Right renal cortex interstitium (tissue), 3 donors: ENCODE data around the gene CLDN14. TPM values are rescaled to one million over a fixed set of nuclear protein-coding genes. Genes with fewer than 3 reads are reported as not detected.

Experiments
- DNase-seq, 3 donors: peaks; one replicate each; pipeline ENCODE4 v3.0.0-alpha.2; 2013; ENCODE audit warnings: low read depth in 3 of 3, low spot score in 2 of 3
- polyA plus RNA-seq, 3 donors: library from polyadenylated mRNA; unstranded; fragments of 120-200 nt; gene quantifications; one replicate each; pipeline ENCODE4 v1.2.1, GENCODE V29; 2013; ENCODE audit not compliant: insufficient read length in 3 of 3

Gene CLDN14
- polyA plus RNA-seq, 3 donors = 0.98 to 4.2 (median 2.5) TPM

- no peak for DNase-seq
These were observed 68.6 kb downstream of the CLDN14 start for GRCh38 chr21:36411301-36411700.

Other genes starting within 250 kb of the CLDN14 start
- 10 to 100 TPM; 36.4 to 43.0 (median 39.5) TPM for gene MORC3, start 159.9 kb downstream of the CLDN14 start, polyA plus RNA-seq
- gene CHAF1B, start 94.7 kb downstream of the CLDN14 start, polyA plus RNA-seq = 1 to 10 TPM; 8.3 to 9.7 (median 8.6) TPM
- 10 to 100 TPM; 16.6 to 22.3 (median 19.1) TPM for gene SIM2, start 219.0 kb upstream of the CLDN14 start, polyA plus RNA-seq